ENCODE results near the gene NAA60. TPM values are rescaled to one million over a fixed set of nuclear protein-coding genes. Genes with fewer than 3 reads are reported as not detected.
"Not testable (repeated sequence)": the region's sequence is repeated elsewhere in the genome, so short reads cannot be mapped to it uniquely, and the experiment has no call there.

Gene NAA60
- total RNA-seq, 3 donors from 2014 or later = 25.4 to 25.9 (median 25.5) TPM

GRCh38 chr16:3474136-3474779 is 30.8 kb downstream of the NAA60 start:
- DNase-seq (ENCODE audit: low spot score in 2 of 2) = no peak
- Histone ChIP-seq H3K4me1 (no peaks in the 10 kb centered on the region), H3K27me3 (no peaks in the 10 kb centered on the region), H3K36me3 (peaks cover under 1% of the 10 kb centered on the region), H3K4me3 (no peak overlapping the region), H3K27ac (no peak overlapping the region), H3K9me3 (no peaks in the 10 kb centered on the region)
- TF ChIP-seq POLR2A (IDR thresholded peaks at IDR 0.05) (no peak), CTCF (IDR thresholded peaks at IDR 0.05) (no peak), POLR2AphosphoS5 (IDR thresholded peaks at IDR 0.05) (no peak)
- intact Hi-C loops (cut with DNase I; ENCODE audit: low total_unique reads) = no loop called here

- H3K4me3 ChIP-seq; H3K4me1 ChIP-seq; H3K9me3 ChIP-seq; DNase-seq (ENCODE audit: low spot score in 2 of 2); intact Hi-C loops (cut with DNase I; ENCODE audit: low total_unique reads); H3K27me3 ChIP-seq; H3K36me3 ChIP-seq; H3K27ac ChIP-seq: not testable (repeated sequence)
Observed at GRCh38 chr16:3474870-3475269, 31.4 kb downstream of the NAA60 start.

GRCh38 chr16:3475604-3476375 is 32.3 kb downstream of the NAA60 start:
- no peaks in the 10 kb centered on the region for H3K27me3 ChIP-seq
- H3K4me3 ChIP-seq = no peak overlapping the region
- no peaks in the 10 kb centered on the region for H3K9me3 ChIP-seq
- intact Hi-C loops (cut with DNase I; ENCODE audit: low total_unique reads) = no loop called here
- peaks cover 8% of the 10 kb centered on the region for H3K36me3 ChIP-seq
- no peak for DNase-seq (ENCODE audit: low spot score in 2 of 2)
- no peak for TF ChIP-seq CTCF (IDR thresholded peaks at IDR 0.05)
- no peak for TF ChIP-seq POLR2A (IDR thresholded peaks at IDR 0.05)
- TF ChIP-seq POLR2AphosphoS5 (IDR thresholded peaks at IDR 0.05) = no peak
- H3K4me1 ChIP-seq = no peaks in the 10 kb centered on the region
- no peak overlapping the region for H3K27ac ChIP-seq

- TF ChIP-seq CTCF (IDR thresholded peaks at IDR 0.05) (no peak), POLR2AphosphoS5 (IDR thresholded peaks at IDR 0.05) (no peak), POLR2A (IDR thresholded peaks at IDR 0.05) (no peak)
- Histone ChIP-seq H3K27me3 (no peaks in the 10 kb centered on the region), H3K27ac (no peak overlapping the region), H3K36me3 (peaks cover 8% of the 10 kb centered on the region), H3K4me3 (no peak overlapping the region), H3K4me1 (no peaks in the 10 kb centered on the region), H3K9me3 (no peaks in the 10 kb centered on the region)
- no peak for DNase-seq (ENCODE audit: low spot score in 2 of 2)
- intact Hi-C loops (cut with DNase I; ENCODE audit: low total_unique reads) = no loop called here
Observed at GRCh38 chr16:3476409-3476808, 32.9 kb downstream of the NAA60 start.

GRCh38 chr16:3478242-3478925 is 34.9 kb downstream of the NAA60 start:
- no peak for DNase-seq (ENCODE audit: low spot score in 2 of 2)
- H3K9me3 ChIP-seq = no peaks in the 10 kb centered on the region
- no peaks in the 10 kb centered on the region for H3K27me3 ChIP-seq
- H3K36me3 ChIP-seq = peaks cover 8% of the 10 kb centered on the region
- H3K4me3 ChIP-seq = no peak overlapping the region
- H3K27ac ChIP-seq = no peak overlapping the region
- intact Hi-C loops (cut with DNase I; ENCODE audit: low total_unique reads) = no loop called here
- no peak for TF ChIP-seq POLR2A (IDR thresholded peaks at IDR 0.05)
- TF ChIP-seq POLR2AphosphoS5 (IDR thresholded peaks at IDR 0.05) = no peak
- no peak for TF ChIP-seq CTCF (IDR thresholded peaks at IDR 0.05)
- no peaks in the 10 kb centered on the region for H3K4me1 ChIP-seq
